CD4-positive, alpha-beta T cell treated with Interleukin-10 for 1 hour (primary cell): ENCODE results near the gene CYTH1.

Experiments
- DNase-seq: peaks from one replicate; pipeline ENCODE4 v3.0.0-alpha.2; 2020

The CYTH1 gene

GRCh38 chr17:78781893-78782304 is at the start of gene CYTH1:
CYTH1 (minus strand) TSS chr17:78782273; CDS start chr17:78782223, 50 bp downstream.
- DNase-seq: no peak

- no peak for DNase-seq
Measured at GRCh38 chr17:78829477-78829876, 47.4 kb upstream of the CYTH1 start.

GRCh38 chr17:78828470-78829185 is 46.6 kb upstream of the CYTH1 start:
- DNase-seq: no peak

GRCh38 chr17:78826836-78827509 is 44.9 kb upstream of the CYTH1 start:
- DNase-seq: no peak

GRCh38 chr17:78826421-78826820 is 44.3 kb upstream of the CYTH1 start:
- DNase-seq: no peak

- DNase-seq: no peak
Measured at GRCh38 chr17:78825696-78826095, 43.6 kb upstream of the CYTH1 start.

- DNase-seq: no peak
Measured at GRCh38 chr17:78824240-78824639, 42.2 kb upstream of the CYTH1 start.

- DNase-seq: no peak
Measured at GRCh38 chr17:78823282-78824046, 41.4 kb upstream of the CYTH1 start.

- no peak for DNase-seq
Measured at GRCh38 chr17:78822552-78822951, 40.5 kb upstream of the CYTH1 start.

GRCh38 chr17:78821961-78822360 is 39.9 kb upstream of the CYTH1 start:
- no peak for DNase-seq

- no peak for DNase-seq
Measured at GRCh38 chr17:78820841-78821240, 38.8 kb upstream of the CYTH1 start.

GRCh38 chr17:78819806-78820792 is 38.0 kb upstream of the CYTH1 start:
- DNase-seq: no peak

GRCh38 chr17:78819402-78819801 is 37.3 kb upstream of the CYTH1 start:
- DNase-seq: no peak

- peak; percentile 72 for DNase-seq
Measured at GRCh38 chr17:78818932-78819331, 36.9 kb upstream of the CYTH1 start.

GRCh38 chr17:78818152-78818846 is 36.2 kb upstream of the CYTH1 start:
- no peak for DNase-seq

GRCh38 chr17:78817123-78817522 is 35.0 kb upstream of the CYTH1 start:
- peak; percentile 86 for DNase-seq

- no peak for DNase-seq
Measured at GRCh38 chr17:78815696-78816095, 33.6 kb upstream of the CYTH1 start.

- DNase-seq: no peak
Measured at GRCh38 chr17:78812855-78813254, 30.8 kb upstream of the CYTH1 start.

- DNase-seq: no peak
Measured at GRCh38 chr17:78808163-78808562, 26.1 kb upstream of the CYTH1 start.

- peak; percentile 69 for DNase-seq
Measured at GRCh38 chr17:78806451-78806850, 24.4 kb upstream of the CYTH1 start.

GRCh38 chr17:78805301-78805700 is 23.2 kb upstream of the CYTH1 start:
- peak; percentile 72 for DNase-seq

- DNase-seq: no peak
Measured at GRCh38 chr17:78804777-78805176, 22.7 kb upstream of the CYTH1 start.
